Measurements from ENCODE around the gene CHST11. TPM values are rescaled to one million over a fixed set of nuclear protein-coding genes. Genes with fewer than 3 reads are reported as not detected.
"Not testable (repeated sequence)": the region's sequence is repeated elsewhere in the genome, so short reads cannot be mapped to it uniquely, and the experiment has no call there.

CHST11 gene
- total RNA-seq, 2 donors from 2014 or later, result 3.4 to 4.4 TPM

GRCh38 chr12:104514092-104514810 is 57.5 kb downstream of the CHST11 start:
- intact Hi-C loops (cut with DNase I, micrococcal nuclease), result no loop called here
- no peak for ATAC-seq
- DNase-seq, result no peak

GRCh38 chr12:104515899-104516298 is 59.2 kb downstream of the CHST11 start:
- DNase-seq (no peak), ATAC-seq (no peak)
- intact Hi-C loops (cut with DNase I, micrococcal nuclease), result no loop called here

GRCh38 chr12:104516821-104517220 is 60.1 kb downstream of the CHST11 start:
- intact Hi-C loops (cut with DNase I, micrococcal nuclease), result no loop called here
- ATAC-seq (no peak), DNase-seq (no peak)

- no peak for ATAC-seq
- intact Hi-C loops (cut with DNase I, micrococcal nuclease), result no loop called here
These were observed 61.1 kb downstream of the CHST11 start for GRCh38 chr12:104517880-104518279.

GRCh38 chr12:104519190-104520019 is 62.7 kb downstream of the CHST11 start:
- ATAC-seq, result no peak
- intact Hi-C loops (cut with DNase I, micrococcal nuclease), result no loop called here
- no peak for DNase-seq

More at GRCh38 chr12:104517880-104518279, 61.1 kb downstream of the CHST11 start:
- no peak for DNase-seq

GRCh38 chr12:104520242-104520900 is 63.6 kb downstream of the CHST11 start:
- ATAC-seq (no peak), DNase-seq (no peak)
- intact Hi-C loops (cut with DNase I, micrococcal nuclease), result no loop called here

- intact Hi-C loops (cut with DNase I, micrococcal nuclease), result no loop called here
- ATAC-seq (no peak), DNase-seq (no peak)
These were observed 65.0 kb downstream of the CHST11 start for GRCh38 chr12:104521731-104522130.

- DNase-seq, result no peak
- no peak for ATAC-seq
- intact Hi-C loops (cut with DNase I, micrococcal nuclease), result no loop called here
These were observed 66.4 kb downstream of the CHST11 start for GRCh38 chr12:104522985-104523722.

GRCh38 chr12:104524034-104524832 is 67.5 kb downstream of the CHST11 start:
- intact Hi-C loops (cut with DNase I, micrococcal nuclease), result no loop called here
- ATAC-seq (no peak), DNase-seq (no peak)

- ATAC-seq (no peak), DNase-seq (no peak)
- intact Hi-C loops (cut with DNase I, micrococcal nuclease), result no loop called here
These were observed 69.6 kb downstream of the CHST11 start for GRCh38 chr12:104526320-104526719.

- no peak for ATAC-seq
- DNase-seq, result no peak
- intact Hi-C loops (cut with DNase I, micrococcal nuclease), result no loop called here
These were observed 70.0 kb downstream of the CHST11 start for GRCh38 chr12:104526751-104527150.

- intact Hi-C loops (cut with DNase I, micrococcal nuclease); DNase-seq; ATAC-seq: not testable (repeated sequence)
These were observed 70.9 kb downstream of the CHST11 start for GRCh38 chr12:104527653-104528052.

- intact Hi-C loops (cut with DNase I, micrococcal nuclease), result no loop called here
- ATAC-seq (no peak), DNase-seq (no peak)
These were observed 72.6 kb downstream of the CHST11 start for GRCh38 chr12:104529130-104529874.

GRCh38 chr12:104532636-104533035 is 75.9 kb downstream of the CHST11 start:
- no peak for ATAC-seq
- intact Hi-C loops (cut with DNase I, micrococcal nuclease), result no loop called here

GRCh38 chr12:104533134-104533533 is 76.4 kb downstream of the CHST11 start:
- ATAC-seq, result no peak
- DNase-seq, result no peak
- intact Hi-C loops (cut with DNase I, micrococcal nuclease), result no loop called here

More at GRCh38 chr12:104532636-104533035, 75.9 kb downstream of the CHST11 start:
- no peak for DNase-seq

GRCh38 chr12:104534162-104534856 is 77.6 kb downstream of the CHST11 start:
- intact Hi-C loops (cut with DNase I, micrococcal nuclease), result no loop called here
- ATAC-seq, result no peak
- DNase-seq, result no peak

GRCh38 chr12:104534857-104535248 is 78.1 kb downstream of the CHST11 start:
- ATAC-seq, result no peak
- intact Hi-C loops (cut with DNase I, micrococcal nuclease), result no loop called here
- DNase-seq, result no peak
